Endothelial cell of umbilical vein (primary cell): ENCODE results near the gene EVI5. TPM values are rescaled to one million over a fixed set of nuclear protein-coding genes. Genes with fewer than 3 reads are reported as not detected.

Experiments used
- BruUV-seq: library from RNA; stranded (reverse); fragments of 400-500 nt; replicated peaks from 2 replicates; lab custom pipeline; 2021; lab: Mats Ljungman, UMichigan
- CTCF ChIA-PET: fragments of 300-600, 350-600 bp; sonication (Branson Sonifier 250); formaldehyde crosslinking; loops from one replicate; lab custom pipeline; 2021; ENCODE audit warnings: antibody characterized with exemption, inconsistent platforms; lab: Charles Lee
- POLR2A ChIA-PET: fragments of 300-600, 350-600 bp; sonication (Branson Sonifier 250); formaldehyde crosslinking; loops from one replicate; lab custom pipeline; 2021; ENCODE audit warnings: antibody characterized with exemption, inconsistent platforms; lab: Charles Lee
- DNase-seq: peaks from one replicate; pipeline ENCODE4 v3.0.0-alpha.2; 2011; ENCODE audit warnings: low read depth, low spot score
- FAIRE-seq: peaks from 2 replicates; lab custom pipeline; 2011; peaks lifted over from hg19 to GRCh38; lab: Jason Lieb, UNC
- H2AFZ ChIP-seq: 2 replicates; pipeline ENCODE4 v1.6.0; 2012; ENCODE audit warnings: low read depth, low read length, control low read depth, inconsistent platforms
- H3K27ac ChIP-seq: 2 replicates; pipeline ENCODE4 v1.5.1; 2011; ENCODE audit warnings: low read depth, mild to moderate bottlenecking, control low read depth, low read length, moderate library complexity; ENCODE audit not compliant: insufficient read depth
- H3K27me3 ChIP-seq, 2 experiments: 2 replicates each; pipeline versions ENCODE4 v1.6.0 to v1.6.1; 2011; ENCODE audit warnings: low read length in 2 of 2, mixed read lengths in 1 of 2; ENCODE audit not compliant: control insufficient read depth in 2 of 2, insufficient read depth in 2 of 2
- H3K36me3 ChIP-seq, 2 experiments: 2 replicates in 1 of 2; 3 replicates in 1 of 2; pipeline ENCODE4 v1.5.1; 2011; ENCODE audit warnings: low read length in 2 of 2, mild to moderate bottlenecking in 1 of 2, moderate library complexity in 1 of 2; ENCODE audit not compliant: control insufficient read depth in 2 of 2, insufficient read depth in 2 of 2; ENCODE audit errors: extremely low read depth in 1 of 2
- H3K4me1 ChIP-seq: 3 replicates; pipeline ENCODE4 v1.5.1; 2011; ENCODE audit warnings: mild to moderate bottlenecking, low read length; ENCODE audit not compliant: control insufficient read depth, insufficient read depth; ENCODE audit errors: extremely low read depth
- H3K4me2 ChIP-seq: 2 replicates; pipeline ENCODE4 v1.6.1; 2011; ENCODE audit warnings: low read length, control low read depth, mixed read lengths; ENCODE audit not compliant: insufficient read depth
- H3K4me3 ChIP-seq, 3 experiments: fragments of 200-600 bp in 1 of 3; sonication (generic), shearing (Covaris generic) in 1 of 3; replicated peaks in 1 of 3; 2 replicates each; pipeline ENCODE4 v1.5.1; 2011 to 2016; ENCODE audit warnings: control low read depth in 3 of 3, low read length in 3 of 3, mild to moderate bottlenecking in 2 of 3, inconsistent platforms in 1 of 3, low read depth in 1 of 3, moderate library complexity in 1 of 3; ENCODE audit not compliant: insufficient read depth in 1 of 3
- H3K79me2 ChIP-seq: 2 replicates; pipeline ENCODE4 v1.6.0; 2012; ENCODE audit warnings: low read length, inconsistent platforms; ENCODE audit not compliant: control insufficient read depth, insufficient read depth
- H3K9ac ChIP-seq: replicated peaks from 2 replicates; pipeline ENCODE3; 2011; ENCODE audit warnings: low read length, control low read depth; ENCODE audit not compliant: insufficient read depth; ENCODE audit errors: extremely low read depth
- H3K9me1 ChIP-seq: replicated peaks from 3 replicates; pipeline ENCODE4 v1.6.0; 2011; ENCODE audit warnings: mild to moderate bottlenecking, low read length; ENCODE audit not compliant: control insufficient read depth, insufficient read depth; ENCODE audit errors: extremely low read depth
- H3K9me3 ChIP-seq: replicated peaks from 2 replicates; pipeline ENCODE4 v1.5.1; 2012; ENCODE audit warnings: low read length, inconsistent platforms; ENCODE audit not compliant: control insufficient read depth, insufficient read depth
- H4K20me1 ChIP-seq: replicated peaks from 2 replicates; pipeline ENCODE3; 2011; ENCODE audit warnings: mild to moderate bottlenecking, low read length; ENCODE audit not compliant: control insufficient read depth, insufficient read depth; ENCODE audit errors: extremely low read depth
- CTCF ChIP-seq, 2 donors: IDR thresholded peaks; 1 replicate in 1 of 2; 2 replicates in 1 of 2; pipeline ENCODE4 v1.5.1; 2011; ENCODE audit warnings: low read length in 2 of 2, mild to moderate bottlenecking in 2 of 2, moderate library complexity in 2 of 2, control low read depth in 1 of 2, inconsistent platforms in 1 of 2, low read depth in 1 of 2; ENCODE audit not compliant: insufficient read depth in 1 of 2; ENCODE audit errors: extremely low read depth in 1 of 2
- EZH2 ChIP-seq: IDR thresholded peaks from 2 replicates; pipeline ENCODE4 v1.6.1; 2012; ENCODE audit warnings: borderline replicate concordance, low read depth, mild to moderate bottlenecking, moderate library complexity, low read length, inconsistent platforms; ENCODE audit not compliant: severe bottlenecking
- FOS ChIP-seq: IDR thresholded peaks from 2 replicates; pipeline ENCODE4 v1.6.1; 2011; ENCODE audit warnings: mild to moderate bottlenecking, low read length, moderate library complexity, borderline replicate concordance; ENCODE audit not compliant: insufficient read depth
- GATA2 ChIP-seq: IDR thresholded peaks from 2 replicates; pipeline ENCODE4 v1.7.0; 2011; ENCODE audit warnings: low read depth, mild to moderate bottlenecking, moderate library complexity, mixed read lengths, low read length; ENCODE audit not compliant: insufficient read length, insufficient read depth
- JUN ChIP-seq: IDR thresholded peaks from 2 replicates; pipeline ENCODE4 v1.6.1; 2011; ENCODE audit warnings: borderline replicate concordance, low read depth; ENCODE audit not compliant: insufficient read length, insufficient read depth
- MAX ChIP-seq: IDR thresholded peaks from 2 replicates; pipeline ENCODE4 v1.6.1; 2011; ENCODE audit not compliant: insufficient read depth, insufficient read length
- MYC ChIP-seq: IDR thresholded peaks from one replicate; pipeline ENCODE4 v1.6.1; 2011; ENCODE audit warnings: mild to moderate bottlenecking, low read depth, low read length
- POLR2A ChIP-seq: IDR thresholded peaks from 2 replicates; pipeline ENCODE4 v1.6.1; 2012; ENCODE audit warnings: low read depth, mild to moderate bottlenecking, control low read depth, low read length
- POLR2AphosphoS5 ChIP-seq: IDR thresholded peaks from 2 replicates; pipeline ENCODE4 v1.6.1; 2012; ENCODE audit warnings: low read depth, mild to moderate bottlenecking, control low read depth, low read length, moderate library complexity; ENCODE audit not compliant: insufficient read depth
- dilution Hi-C: fragments of 300-500 bp; cut with MboI; formaldehyde crosslinking; loops from one replicate; pipeline ENCODE4 v1.15.0; 2019; ENCODE audit warnings: low sequenced_read_pairs; ENCODE audit not compliant: extremely low pct_ligation_motif_present
- intact Hi-C: fragments of 100-400 bp; cut with micrococcal nuclease; formaldehyde crosslinking; loops from one replicate; pipeline ENCODE4 v1.10.0; 2022
- polyA plus RNA-seq, 4 experiments: library from polyadenylated mRNA; depleted of rRNA in 3 of 4; stranded (reverse) in 3 of 4; unstranded in 1 of 4; fragments of >200 nt; gene quantifications; 2 replicates each; pipeline versions ENCODE4 v1.2.1 to v1.2.3, GENCODE V29; 2011 to 2012; ENCODE audit warnings: missing spikeins in 1 of 4
- total RNA-seq: library from RNA; stranded (reverse); gene quantifications from 2 replicates; pipeline ENCODE4 v1.2.3, GENCODE V29; 2021

EVI5 gene
- total and polyA plus RNA-seq, 2 donors (not counting 3 experiments of a cell fraction or from before 2014, with no cell fraction given), result 5.0 to 26.2 TPM

GRCh38 chr1:92709738-92710137 is 75.2 kb downstream of the EVI5 start:
- Histone ChIP-seq H3K36me3 (no peaks in the 10 kb centered on the region), H3K4me2 (no peak overlapping the region), H3K9me3 (no peaks in the 10 kb centered on the region), H3K9me1 (peaks cover 2% of the 10 kb centered on the region), H3K27ac (no peak overlapping the region), H3K4me3 (no peak overlapping the region), H3K4me1 (peaks cover 18% of the 10 kb centered on the region), H3K9ac (no peak overlapping the region), H3K79me2 (no peaks in the 10 kb centered on the region), H2AFZ (no peak overlapping the region), H3K27me3 (no peaks in the 10 kb centered on the region), H4K20me1 (no peaks in the 10 kb centered on the region)
- intact Hi-C loops (no loop called here), dilution Hi-C loops (no loop called here)
- peak; percentile 24 for DNase-seq
- FAIRE-seq, result no peak
- no TSS peak for BruUV-seq
- CTCF ChIA-PET, result no interaction called here
- POLR2A ChIA-PET, result no interaction called here
- no peak for TF ChIP-seq MAX
- TF ChIP-seq FOS, result no peak
- TF ChIP-seq MYC, result no peak
- no peak for TF ChIP-seq JUN
- TF ChIP-seq EZH2, result no peak
- TF ChIP-seq POLR2A, result no peak
- no peak for TF ChIP-seq POLR2AphosphoS5
- TF ChIP-seq CTCF (IDR thresholded peaks at IDR 0.05; ENCODE audit: extremely low read depth in 1 of 2, insufficient read depth in 1 of 2, low read depth in 1 of 2, low read length in 2 of 2), result no peak
- TF ChIP-seq GATA2, result no peak
